ENCODE data around the gene CDKAL1. TPM values are rescaled to one million over a fixed set of nuclear protein-coding genes. Genes with fewer than 3 reads are reported as not detected.

The CDKAL1 gene
- total and polyA plus RNA-seq, 11 donors = 3.2 to 14.3 (median 9.3) TPM

DNA sequence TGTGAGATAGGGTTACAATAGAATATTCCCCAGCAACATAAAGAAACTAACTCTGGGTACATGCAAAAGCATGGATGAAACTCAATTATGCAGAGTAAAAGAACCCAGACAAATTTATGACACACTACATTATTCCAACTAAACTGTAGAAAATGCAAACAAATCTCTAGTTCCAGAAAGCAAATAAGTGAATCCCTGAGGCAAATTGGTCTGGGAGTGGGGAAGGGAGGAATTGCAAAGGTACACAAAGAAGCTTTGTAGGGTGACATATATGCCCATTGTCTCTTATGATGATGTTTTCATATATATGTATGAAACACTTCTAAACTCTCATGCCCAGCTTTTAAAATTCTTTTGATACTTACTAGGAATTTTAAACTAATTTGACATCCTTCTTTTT lies 266.0 kb downstream of the CDKAL1 start:
- H3K27ac ChIP-seq = no peak overlapping the region
- peaks cover 0 to 8% (median 0%) of the 10 kb centered on the region in 12 donors for H3K4me1 ChIP-seq
- no peak for ATAC-seq
- H3K4me3 ChIP-seq = no peak overlapping the region
- H3K36me3 ChIP-seq = peaks cover 0 to 3% (median 0%) of the 10 kb centered on the region in 9 donors
- H3K27me3 ChIP-seq = no peaks in the 10 kb centered on the region
- no peak for DNase-seq
- intact Hi-C loops (cut with DNase I) = no loop called here
- TF ChIP-seq, protein P1, sequence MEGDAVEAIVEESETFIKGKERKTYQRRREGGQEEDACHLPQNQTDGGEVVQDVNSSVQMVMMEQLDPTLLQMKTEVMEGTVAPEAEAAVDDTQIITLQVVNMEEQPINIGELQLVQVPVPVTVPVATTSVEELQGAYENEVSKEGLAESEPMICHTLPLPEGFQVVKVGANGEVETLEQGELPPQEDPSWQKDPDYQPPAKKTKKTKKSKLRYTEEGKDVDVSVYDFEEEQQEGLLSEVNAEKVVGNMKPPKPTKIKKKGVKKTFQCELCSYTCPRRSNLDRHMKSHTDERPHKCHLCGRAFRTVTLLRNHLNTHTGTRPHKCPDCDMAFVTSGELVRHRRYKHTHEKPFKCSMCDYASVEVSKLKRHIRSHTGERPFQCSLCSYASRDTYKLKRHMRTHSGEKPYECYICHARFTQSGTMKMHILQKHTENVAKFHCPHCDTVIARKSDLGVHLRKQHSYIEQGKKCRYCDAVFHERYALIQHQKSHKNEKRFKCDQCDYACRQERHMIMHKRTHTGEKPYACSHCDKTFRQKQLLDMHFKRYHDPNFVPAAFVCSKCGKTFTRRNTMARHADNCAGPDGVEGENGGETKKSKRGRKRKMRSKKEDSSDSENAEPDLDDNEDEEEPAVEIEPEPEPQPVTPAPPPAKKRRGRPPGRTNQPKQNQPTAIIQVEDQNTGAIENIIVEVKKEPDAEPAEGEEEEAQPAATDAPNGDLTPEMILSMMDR (IDR thresholded peaks at IDR 0.05) = no peak
- no peak for TF ChIP-seq POLR2A (IDR thresholded peaks at IDR 0.05)
- peaks cover 0 to 2% (median 0%) of the 10 kb centered on the region in 12 donors for H3K9me3 ChIP-seq

DNA sequence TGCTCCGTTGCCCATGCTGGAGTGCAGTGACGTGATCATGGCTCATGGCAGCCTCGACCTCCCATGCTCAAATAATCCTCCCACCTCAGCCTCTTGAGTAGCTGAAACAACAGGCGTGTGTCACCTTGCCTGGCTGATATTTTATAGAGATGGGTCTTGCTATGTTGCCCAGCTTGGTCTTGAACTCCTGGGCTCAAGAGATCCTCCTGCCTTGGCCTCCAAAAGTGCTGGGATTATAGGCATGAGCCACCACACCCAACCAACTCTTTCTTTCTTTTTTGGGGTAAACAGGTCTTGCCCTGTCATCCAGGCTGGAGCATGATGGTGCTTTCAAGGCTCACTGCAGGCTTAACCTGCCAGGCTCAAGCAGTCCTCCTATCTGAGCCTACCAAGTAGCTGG lies 266.4 kb downstream of the CDKAL1 start:
- intact Hi-C loops (cut with DNase I) = no loop called here
- Histone ChIP-seq H3K36me3 (peaks cover 0 to 3% (median 0%) of the 10 kb centered on the region in 9 donors), H3K27me3 (no peaks in the 10 kb centered on the region), H3K4me3 (no peak overlapping the region), H3K4me1 (peaks cover 0 to 11% (median 0%) of the 10 kb centered on the region in 12 donors), H3K9me3 (peaks cover 0 to 2% (median 0%) of the 10 kb centered on the region in 12 donors), H3K27ac (no peak overlapping the region)
- no peak for ATAC-seq
- 98 to 100% (median 99%) methylated on average over 4 of the region's 4 CpGs for WGBS, 4 donors
- TF ChIP-seq, protein P1 (IDR thresholded peaks at IDR 0.05) = no peak
- no peak for TF ChIP-seq POLR2A (IDR thresholded peaks at IDR 0.05)
- no peak for DNase-seq

DNA sequence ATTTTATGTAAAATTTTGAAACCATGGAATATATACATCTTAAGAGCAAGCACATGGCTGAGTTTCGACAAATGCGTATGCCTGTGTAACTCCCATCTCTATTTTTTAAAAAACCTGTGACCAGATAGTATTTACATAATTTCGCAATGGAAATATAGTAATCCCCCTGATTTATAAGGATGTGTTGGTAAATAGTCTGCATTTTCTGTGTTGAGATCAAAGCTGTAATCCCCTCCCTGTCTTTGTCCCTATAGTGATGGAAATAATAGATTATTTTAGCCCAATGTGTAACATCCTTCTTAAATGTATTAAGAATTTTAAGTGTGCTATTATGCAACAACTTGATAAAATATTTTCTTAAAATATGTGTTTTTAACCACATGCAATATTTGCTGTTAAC lies 267.3 kb downstream of the CDKAL1 start:
- peaks cover 0 to 11% (median 6%) of the 10 kb centered on the region in 12 donors for H3K9me3 ChIP-seq
- H3K36me3 ChIP-seq = peaks cover 0 to 3% (median 0%) of the 10 kb centered on the region in 9 donors
- H3K4me1 ChIP-seq = peaks cover 0 to 11% (median 0%) of the 10 kb centered on the region in 12 donors
- intact Hi-C loops (cut with DNase I) = no loop called here
- TF ChIP-seq, protein P1 (IDR thresholded peaks at IDR 0.05) = no peak
- no peak for TF ChIP-seq POLR2A (IDR thresholded peaks at IDR 0.05)
- ATAC-seq (no peak), DNase-seq (no peak)
- no peaks in the 10 kb centered on the region for H3K27me3 ChIP-seq
- H3K4me3 ChIP-seq = no peak overlapping the region
- WGBS, 4 donors = 96 to 98% (median 97%) methylated on average over 3 of the region's 3 CpGs
- H3K27ac ChIP-seq = no peak overlapping the region

DNA sequence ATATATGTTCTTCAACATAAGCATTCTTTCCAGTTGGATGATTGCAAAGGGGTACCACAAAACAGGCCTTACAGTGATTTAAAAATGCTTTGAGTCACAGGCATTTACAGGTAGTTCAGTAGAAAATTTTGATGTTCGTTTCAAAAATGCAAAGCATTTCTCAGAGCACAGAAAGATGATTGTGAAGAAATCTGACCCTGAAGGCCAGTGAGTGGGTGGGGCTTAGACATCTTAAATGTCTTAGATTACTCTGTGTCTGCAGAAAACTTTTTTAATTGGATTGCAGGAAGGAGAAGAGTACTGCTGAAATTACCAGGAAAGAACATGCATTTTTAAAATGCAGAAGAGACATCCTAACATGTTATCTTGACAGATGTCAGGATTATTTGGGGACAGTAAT lies 268.3 kb downstream of the CDKAL1 start:
- TF ChIP-seq, protein P1 (IDR thresholded peaks at IDR 0.05) = no peak
- TF ChIP-seq POLR2A (IDR thresholded peaks at IDR 0.05) = no peak
- Histone ChIP-seq H3K27ac (no peak overlapping the region), H3K27me3 (no peaks in the 10 kb centered on the region), H3K9me3 (peaks cover 0 to 21% (median 10%) of the 10 kb centered on the region in 12 donors), H3K36me3 (peaks cover 0 to 3% (median 0%) of the 10 kb centered on the region in 9 donors), H3K4me1 (peaks cover 0 to 11% (median 0%) of the 10 kb centered on the region in 12 donors), H3K4me3 (no peak overlapping the region)
- ATAC-seq (no peak), DNase-seq (no peak)
- 47 to 69% (median 64%) methylated on average over 1 of the region's 1 CpG for WGBS, 4 donors
- intact Hi-C loops (cut with DNase I) = no loop called here
